HG03097 (cell line): ENCODE measurements around the gene NEU3.
"Not testable (repeated sequence)": the region's sequence is repeated elsewhere in the genome, so short reads cannot be mapped to it uniquely, and the experiment has no call there.

Experiments used
- ATAC-seq: cut with Tn5 transposase; IDR thresholded peaks from one replicate; pipeline ENCODE4 v1.9.1; 2021; ENCODE audit not compliant: unreplicated experiment, low FRiP score

The NEU3 gene

DNA sequence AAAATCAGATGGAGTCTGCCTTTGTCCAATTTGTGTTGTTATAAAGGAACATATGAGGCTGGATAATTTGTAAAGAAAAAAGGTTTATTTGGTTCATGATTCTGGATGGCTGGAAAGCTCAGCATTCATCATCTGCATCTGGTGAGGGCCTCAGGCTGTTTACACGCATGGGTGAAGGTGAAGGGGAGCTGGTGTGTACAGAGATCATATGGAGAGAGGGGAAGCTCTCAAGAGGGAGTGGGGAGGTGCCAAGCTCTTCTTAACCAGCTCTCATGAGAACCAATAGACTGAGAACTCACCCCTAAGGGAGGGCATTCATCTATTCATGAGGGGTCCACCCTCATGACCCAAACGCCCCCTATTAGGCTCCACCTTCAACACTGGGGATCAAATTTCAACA, 40.0 kb downstream of the NEU3 start:
- ATAC-seq: no peak

DNA sequence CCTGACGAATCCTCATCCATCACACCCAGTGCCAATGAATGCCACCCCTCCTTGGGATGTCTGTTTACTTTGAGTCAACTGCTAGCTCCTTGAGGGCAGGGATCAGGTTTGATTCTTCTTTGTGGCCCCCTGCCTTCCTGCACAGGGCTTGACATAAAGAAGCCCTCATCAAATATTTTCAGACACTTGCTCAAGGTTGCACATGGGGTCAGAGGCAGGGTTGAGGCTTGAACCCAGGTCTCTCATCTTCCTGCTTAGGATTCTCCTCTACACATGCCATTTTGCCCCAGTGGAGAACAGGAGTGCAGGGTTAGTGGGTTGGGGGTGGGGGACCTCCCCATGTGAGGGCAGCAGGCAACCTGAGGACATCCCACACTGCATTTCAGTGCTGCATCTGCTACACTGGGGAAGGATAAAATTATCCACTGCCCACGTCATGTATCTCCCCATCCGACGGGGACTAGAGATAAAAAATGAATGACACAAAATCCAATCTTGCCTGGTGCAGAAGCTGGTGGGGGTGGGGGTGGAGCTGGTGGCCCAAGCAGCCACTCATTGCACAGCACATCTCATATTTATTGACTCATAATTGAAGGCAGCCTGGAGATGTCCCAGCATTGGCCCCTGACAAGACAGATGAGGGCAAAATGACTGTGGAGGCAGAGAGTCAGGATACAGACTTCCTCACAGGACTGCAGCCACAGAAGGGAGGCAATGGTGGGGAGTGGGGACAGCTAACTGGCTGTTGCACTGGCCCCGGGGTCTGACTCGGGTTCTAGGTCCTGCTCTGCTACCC, 41.3 kb downstream of the NEU3 start:
- no peak for ATAC-seq

DNA sequence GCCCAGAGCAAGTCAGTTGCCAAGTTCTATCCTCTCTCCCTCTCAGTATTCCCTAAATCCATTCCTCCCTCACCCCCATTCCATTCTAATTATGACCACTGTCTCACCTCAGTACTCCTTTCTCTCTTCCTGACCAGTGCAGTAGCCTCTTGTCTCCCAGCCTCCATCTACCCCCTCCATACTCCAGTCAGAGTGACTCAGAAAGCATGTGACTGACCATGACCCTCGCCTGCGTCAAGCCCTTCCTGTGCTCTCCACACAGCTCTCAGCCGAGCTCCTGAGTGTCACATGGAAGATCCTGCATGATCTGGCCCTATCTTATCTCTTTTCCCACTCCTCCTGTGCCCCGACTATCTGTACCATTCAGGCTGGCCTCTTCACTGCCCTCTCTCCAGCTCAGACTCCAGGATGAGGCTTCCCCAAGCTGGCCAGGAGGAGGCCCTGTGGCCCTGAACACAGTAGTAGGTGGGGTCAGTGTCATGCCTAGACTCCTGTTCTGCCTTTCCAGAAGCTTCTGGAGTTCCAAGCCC, 42.6 kb downstream of the NEU3 start:
- no peak for ATAC-seq

DNA sequence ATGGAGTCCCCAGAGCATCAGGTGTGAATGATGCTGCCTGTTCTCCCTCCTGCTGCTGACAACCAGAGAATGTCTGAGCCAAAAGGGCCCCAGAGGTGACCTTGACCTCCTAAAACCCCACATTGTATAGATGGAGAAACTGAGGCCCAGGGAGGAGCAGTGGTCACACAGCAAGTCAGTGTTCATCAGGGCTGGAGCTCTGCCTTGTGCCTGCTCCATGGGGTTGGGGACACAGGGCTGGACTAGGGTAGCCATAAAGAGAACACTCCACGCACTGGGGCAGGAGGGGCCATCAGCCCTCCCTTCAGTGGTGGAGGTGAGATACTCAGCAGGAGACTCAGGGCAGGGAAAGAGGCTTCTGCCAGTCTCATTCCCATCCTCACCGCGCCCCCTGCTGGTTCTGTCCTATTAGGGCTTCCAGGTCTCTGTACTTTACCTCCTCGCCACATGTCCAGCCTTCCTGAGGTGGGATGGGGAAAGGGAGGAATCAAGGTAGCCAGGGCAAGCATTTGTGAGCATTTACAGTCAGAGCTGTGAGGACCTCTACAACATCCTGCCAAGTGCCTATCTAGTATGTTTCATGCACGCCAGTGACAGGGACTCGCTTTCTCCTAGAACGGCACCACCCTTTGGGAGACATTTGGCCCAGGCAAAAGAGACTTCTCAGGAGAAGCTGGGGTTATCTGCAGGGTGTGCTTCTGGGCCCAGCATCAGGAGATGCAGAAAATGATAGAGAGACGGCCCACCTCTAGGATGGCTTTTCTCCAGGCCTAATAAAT, 43.2 kb downstream of the NEU3 start:
- ATAC-seq: no peak

DNA sequence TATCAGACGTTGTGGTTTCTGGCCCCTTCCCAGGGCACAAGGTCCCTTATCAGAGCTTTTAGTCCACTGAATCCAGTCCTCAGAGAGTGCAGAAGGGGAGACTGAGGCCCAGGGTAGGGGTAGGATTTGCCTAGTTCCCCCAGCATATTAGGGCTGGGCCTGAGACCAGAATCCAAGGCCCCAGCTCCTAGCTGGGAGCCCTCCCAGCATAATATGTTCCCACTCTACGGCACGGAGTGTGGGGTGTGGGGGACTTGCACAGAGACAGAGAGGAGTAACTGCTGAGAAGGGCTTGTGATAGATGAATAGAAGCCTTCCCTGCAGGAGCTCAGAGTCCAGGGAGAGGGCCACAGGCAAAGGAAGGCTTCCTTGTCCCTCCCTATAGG, 43.8 kb downstream of the NEU3 start:
- no peak for ATAC-seq

DNA sequence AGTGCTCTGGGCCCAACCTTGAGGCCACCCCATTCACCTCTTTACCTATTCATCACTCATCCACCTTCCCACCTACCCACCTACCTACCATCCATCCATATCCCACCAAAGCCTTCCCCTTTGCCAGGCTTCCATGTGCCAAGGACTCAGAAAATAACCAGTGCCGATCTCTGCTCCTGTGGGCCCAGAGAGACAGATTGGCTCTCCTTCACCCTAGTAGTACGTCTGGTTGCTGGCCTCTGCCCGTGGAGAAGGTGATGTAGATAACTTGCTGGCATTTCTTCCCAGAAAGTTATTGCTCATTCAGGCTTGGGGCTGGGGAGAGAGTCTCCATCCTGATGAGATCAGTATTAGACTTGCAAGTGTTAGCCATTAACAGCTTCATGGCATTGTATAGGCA, 45.2 kb downstream of the NEU3 start:
- no peak for ATAC-seq

DNA sequence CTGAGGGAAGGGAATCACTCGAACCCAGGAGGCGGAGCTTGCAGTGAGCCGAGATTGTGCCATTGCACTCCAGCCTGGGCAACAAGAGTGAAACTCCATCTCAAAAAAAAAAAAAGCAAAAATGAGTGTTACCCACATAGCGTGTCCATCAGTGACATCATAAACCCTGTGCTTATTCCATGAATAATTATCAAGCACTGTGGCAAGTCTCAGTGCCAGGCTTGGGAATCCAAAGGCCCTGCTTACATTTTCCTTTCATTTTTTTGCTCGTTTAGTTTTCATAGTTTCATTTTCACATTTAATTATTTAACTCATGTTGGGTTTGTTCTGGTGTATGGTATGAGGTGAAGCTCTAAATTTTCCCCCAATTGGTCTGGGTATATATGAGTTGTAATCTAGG, 46.5 kb downstream of the NEU3 start:
- no peak for ATAC-seq

DNA sequence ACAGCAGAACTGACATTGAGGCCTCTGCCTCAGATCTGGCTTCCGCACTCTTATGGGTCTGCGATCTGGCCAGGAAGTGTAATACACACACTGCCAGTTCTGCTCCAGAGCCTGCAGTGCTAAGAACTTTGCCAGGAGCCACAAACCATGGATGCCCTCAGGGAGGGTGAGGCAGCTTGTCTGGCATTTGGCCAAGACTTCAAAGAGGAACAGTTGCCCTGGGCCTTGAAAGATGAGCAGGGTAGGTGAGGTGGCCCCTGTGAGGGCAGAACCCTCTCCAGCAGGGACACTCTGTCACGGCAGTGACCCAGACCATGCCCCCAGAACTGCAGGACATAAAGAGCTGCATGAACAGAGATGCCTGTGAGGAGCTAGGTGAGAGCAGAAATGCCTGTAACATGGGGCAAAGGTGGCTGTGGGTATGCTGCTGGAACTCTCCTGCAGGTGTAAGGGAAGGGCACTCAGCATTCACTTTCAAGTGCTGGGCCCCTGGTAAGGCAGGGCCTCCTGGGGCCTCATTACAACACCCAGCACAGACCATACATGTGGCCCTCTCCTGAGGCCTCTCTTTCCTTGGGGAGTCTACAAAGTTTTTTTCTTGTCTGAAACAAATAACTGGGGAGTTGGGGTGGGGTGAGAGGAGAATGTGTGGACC, 47.3 kb downstream of the NEU3 start:
- no peak for ATAC-seq

DNA sequence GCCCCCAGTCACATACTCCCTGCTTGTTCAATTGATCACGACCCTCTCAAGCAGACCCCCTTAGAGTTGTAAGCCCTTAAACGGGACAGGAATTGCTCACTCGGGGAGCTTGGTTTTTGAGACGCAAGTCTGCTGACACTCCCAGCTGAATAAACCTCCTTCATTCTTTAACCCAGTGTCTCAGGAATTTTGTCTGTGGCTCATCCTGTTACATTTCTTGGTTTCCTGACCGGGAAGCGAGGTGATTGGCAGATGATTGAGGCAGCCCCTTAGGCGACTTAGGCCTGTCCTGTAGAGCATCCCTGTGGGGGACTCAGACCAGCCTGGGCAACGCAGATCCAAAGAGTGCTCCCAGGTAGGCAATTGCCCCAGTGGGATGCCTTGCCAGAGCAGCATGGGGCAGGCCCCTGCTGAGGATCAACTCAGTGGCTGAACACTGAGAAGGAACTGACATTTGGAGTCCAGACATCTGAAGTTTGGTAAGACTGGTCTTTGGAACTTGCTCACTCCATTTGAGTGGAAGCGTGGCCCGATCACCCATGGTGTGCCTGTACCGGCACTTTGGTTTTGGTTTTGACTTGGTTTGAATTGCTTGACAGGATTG, 51.5 kb downstream of the NEU3 start:
- no peak for ATAC-seq

DNA sequence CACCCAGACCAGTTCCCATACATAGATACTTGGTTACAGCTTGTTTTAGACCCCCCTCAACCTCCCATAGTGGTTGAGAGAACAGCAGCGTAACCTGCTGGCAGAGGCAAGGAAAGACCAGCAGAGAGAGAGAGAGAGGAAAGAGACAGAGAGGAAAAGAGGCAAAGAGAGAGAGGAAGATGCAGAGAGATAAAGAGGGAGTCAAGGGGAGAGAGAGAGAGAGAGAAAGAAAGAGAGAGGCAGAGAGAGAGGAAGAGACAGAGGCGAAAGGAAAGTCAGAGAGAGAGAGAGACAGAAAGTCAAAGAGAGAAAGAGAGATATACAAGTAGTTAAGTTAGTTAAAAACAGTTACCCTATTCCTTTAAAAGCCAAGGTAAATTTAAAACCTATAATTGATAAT, 52.5 kb downstream of the NEU3 start:
- ATAC-seq: no peak

DNA sequence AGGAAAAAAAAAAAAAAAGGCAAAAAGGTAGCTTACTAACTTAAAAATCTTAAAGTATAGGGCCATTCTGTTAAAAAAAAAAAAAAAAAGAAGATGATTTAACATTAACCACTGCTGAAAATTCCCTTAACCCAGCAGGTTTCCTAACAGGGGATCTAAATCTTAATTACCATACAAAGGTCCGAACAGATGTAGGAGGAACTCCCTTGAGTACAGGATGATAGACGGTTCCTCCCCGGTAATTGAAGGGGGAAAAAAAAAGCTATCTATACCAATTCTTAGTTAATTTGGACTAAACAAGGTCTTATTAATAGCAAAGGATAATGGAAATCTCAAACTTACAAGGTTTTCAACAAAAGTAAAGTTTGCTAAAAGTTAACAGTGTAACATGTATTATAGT, 53.1 kb downstream of the NEU3 start:
- ATAC-seq: not testable (repeated sequence)

DNA sequence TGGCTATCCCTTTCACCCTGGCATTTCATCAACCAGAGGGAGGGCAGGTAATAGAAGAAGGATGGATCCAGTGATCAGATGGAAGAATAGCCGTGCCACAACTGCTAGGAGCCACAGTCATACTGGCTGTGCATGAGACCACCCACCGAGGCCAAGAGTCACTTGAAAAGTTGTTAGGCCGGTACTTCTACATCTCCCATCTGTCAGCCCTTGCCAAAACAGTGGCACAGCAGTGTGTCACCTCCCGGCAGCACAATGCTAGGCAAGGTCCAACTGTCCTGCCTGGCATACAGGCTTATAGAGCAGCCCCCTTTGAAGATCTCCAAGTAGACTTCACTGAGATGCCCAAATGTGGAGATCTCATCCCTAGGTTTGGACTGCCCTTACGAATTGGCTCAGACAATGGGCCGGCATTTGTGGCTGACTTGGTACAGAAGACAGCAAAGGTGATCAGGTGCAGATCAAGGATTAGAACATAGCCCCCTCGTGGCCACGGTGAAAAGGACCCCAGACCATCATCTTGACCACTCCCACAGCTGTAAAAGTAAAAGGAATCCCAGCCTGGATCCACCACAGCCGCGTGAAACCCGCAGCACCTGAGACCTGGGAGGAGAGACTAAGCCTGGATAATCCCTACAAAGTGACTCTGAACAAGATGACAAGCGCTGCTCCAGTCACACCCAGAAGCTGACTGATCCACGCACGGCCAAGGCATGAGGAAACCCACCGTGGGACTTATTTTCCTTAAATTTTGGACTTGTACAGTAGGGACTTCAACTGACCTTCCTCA, 55.8 kb downstream of the NEU3 start:
- not testable (repeated sequence) for ATAC-seq

DNA sequence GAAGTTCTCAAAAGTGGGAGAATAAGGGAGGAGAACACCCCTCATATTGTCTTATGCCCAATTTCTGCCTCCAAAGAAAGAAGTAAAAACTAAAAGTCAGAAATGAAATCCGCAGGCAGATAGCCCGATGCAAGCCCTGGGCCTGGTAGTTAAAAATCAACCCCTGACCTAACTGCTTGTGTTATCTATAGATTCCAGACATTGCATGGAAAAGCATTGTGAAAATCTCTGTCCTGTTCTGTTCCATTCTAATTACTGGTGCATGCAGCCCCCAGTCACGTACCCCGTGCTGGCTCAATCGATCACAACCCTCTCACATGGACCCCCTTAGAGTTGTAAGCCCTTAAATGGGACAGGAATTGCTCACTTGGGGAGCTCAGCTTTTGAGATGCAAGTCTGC, 57.9 kb downstream of the NEU3 start:
- not testable (repeated sequence) for ATAC-seq

DNA sequence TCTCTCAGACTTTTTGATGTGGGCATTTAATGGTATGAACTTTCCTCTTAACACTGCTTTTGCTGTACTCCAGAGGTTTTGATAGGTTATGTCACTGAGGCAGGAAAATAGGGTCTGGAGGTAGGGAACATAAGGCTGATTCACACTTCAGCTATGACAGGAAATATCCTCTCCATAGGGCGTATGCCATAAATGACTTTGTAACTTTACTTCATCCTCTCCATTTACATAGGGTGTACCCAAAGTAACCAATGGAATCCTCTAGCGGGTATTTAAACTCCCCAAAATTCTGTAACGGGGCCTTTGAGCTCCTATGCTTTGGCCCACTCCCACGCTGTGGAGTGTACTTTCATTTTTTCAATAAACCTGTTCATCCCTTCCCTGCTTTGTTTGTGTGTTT, 58.5 kb downstream of the NEU3 start:
- ATAC-seq: no peak

DNA sequence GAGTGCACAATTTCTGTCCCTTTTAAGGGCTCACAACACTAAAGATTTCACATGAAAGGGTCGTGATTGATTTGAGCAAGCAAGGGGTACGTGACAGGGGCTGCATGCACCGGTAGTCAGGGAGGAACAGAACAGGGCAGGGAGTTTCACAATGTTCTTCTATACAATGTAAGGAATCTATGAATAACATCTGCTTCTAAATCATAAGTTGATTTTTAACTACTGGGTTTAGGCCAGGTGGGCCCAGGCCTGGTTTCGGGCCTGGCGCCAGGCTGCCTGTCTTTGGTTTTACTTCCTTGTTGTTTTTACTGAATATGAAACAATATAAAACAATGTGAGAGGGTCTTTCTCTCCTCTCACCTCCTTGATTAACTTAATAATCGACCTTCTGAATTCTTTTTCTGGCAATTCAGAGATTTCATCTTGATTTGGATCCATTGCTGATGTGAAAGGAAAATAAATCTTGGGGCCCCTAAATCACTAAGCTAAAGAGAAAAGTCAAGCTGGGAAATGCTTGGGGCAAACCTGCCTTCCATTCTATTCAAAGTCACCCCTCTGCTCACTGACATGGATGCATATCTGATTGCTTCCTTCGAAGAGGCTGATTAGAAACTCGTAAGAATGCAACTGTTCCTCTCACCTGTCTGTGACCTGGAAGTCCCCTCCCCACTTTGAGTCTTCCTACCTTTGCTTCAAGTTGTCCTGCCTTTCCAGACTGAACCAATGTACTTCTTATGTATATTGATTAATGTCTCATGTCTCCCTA, 61.0 kb downstream of the NEU3 start:
- ATAC-seq: not testable (repeated sequence)

DNA sequence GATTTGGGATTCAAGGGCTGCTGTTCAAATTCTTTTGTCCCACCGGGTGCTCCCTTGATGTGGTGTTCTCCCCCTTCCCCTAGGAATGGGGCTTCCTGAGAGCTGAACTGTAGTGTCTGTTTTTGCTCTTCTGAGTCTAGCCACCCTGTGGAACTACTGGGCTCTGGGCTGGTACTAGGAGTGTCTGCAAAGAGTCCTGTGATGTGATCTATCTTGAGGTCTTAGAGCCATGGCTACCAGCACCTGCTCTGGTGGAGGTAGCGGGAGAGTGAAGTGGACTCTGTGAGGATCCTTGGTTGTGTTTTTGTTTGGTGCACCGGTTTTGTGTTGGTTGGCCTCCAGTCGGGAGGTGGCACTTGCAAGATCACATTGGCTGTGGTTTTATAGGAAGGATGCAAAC, 61.8 kb downstream of the NEU3 start:
- no peak for ATAC-seq

DNA sequence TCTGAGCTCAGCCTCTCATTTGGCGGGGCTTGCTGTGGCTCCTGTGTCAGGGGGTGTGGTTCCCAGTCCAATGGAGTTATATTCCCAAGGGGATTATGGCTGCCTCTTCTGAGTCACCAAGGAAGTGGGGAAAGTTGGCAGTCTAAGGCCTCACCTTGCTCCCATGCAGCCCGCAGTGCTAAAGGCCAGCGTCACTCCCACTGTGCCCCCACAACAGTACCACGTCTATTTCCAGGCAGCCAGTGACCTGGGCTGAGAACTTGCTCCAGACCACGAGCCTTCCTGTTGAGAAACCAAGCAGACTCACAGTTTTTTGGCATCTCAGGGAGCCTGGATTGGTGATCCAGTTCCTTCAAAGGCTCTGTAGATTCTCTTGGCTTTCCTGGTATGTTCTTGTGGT, 62.3 kb downstream of the NEU3 start:
- ATAC-seq: no peak

DNA sequence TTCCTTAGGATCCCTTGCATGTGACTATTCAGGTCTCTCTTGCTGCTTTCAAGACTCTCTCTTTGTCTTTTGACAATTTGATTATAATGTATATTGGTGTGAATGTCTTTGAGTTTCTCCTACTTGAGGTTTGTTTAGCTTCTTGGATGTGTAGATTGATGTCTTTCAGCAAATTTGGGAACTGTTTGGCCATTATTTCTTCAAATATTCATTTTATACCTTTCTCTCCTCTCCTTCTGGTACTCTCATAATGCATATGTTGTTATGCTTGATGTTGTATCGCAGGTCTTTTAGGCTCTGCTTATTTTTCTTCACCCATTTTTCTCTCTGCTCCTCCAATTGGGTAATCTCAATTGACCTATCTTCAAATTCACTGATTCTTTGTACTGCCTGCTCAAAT, 63.7 kb downstream of the NEU3 start:
- ATAC-seq: no peak

DNA sequence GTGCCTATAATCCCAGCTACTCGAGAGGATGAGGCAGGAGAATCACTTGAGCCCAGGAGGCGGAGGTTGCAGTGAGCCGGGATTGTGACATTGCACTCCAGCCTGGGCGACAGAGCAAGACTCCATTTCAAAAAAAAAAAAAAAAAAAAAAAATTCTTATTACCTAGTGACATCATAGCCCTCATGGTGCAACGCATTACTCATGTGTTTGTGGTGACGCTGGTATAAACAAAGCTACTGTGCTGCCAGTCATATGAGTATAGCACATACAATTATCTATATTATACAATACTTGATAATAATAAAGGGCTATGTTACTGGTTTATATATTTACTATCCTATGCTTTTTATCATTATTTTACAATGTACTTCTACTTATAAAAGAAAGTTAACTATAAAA, 66.8 kb downstream of the NEU3 start:
- ATAC-seq: no peak
